IPS-15b (cell line): ENCODE measurements around the gene EPS15.
"Not testable (repeated sequence)": the region's sequence is repeated elsewhere in the genome, so short reads cannot be mapped to it uniquely, and the experiment has no call there.

ENCODE experiments used
- H3K27me3 ChIP-seq: one replicate; pipeline ENCODE4 v1.6.1; 2013; ENCODE audit warnings: low read length; ENCODE audit not compliant: control insufficient read depth, insufficient read depth
- H3K36me3 ChIP-seq: one replicate; pipeline ENCODE4 v1.6.1; 2013; ENCODE audit warnings: low read length; ENCODE audit not compliant: control insufficient read depth, insufficient read depth
- H3K4me1 ChIP-seq: one replicate; pipeline ENCODE4 v1.6.1; 2013; ENCODE audit warnings: mild to moderate bottlenecking, low read length; ENCODE audit not compliant: control insufficient read depth, insufficient read depth
- H3K4me3 ChIP-seq: one replicate; pipeline ENCODE4 v1.5.1; 2013; ENCODE audit warnings: low read depth, low read length
- H3K9ac ChIP-seq: one replicate; pipeline ENCODE4 v1.6.1; 2013; ENCODE audit warnings: low read depth, mild to moderate bottlenecking, low read length
- H3K9me3 ChIP-seq: one replicate; pipeline ENCODE4 v1.6.1; 2013; ENCODE audit warnings: mild to moderate bottlenecking, low read length; ENCODE audit not compliant: control insufficient read depth, insufficient read depth

Gene EPS15

GRCh38 chr1:51325011-51325385 lies 194.1 kb downstream of the EPS15 start:
- not testable (repeated sequence) for H3K27me3 ChIP-seq, H3K36me3 ChIP-seq, H3K9me3 ChIP-seq, H3K4me1 ChIP-seq, H3K4me3 ChIP-seq, H3K9ac ChIP-seq

DNA sequence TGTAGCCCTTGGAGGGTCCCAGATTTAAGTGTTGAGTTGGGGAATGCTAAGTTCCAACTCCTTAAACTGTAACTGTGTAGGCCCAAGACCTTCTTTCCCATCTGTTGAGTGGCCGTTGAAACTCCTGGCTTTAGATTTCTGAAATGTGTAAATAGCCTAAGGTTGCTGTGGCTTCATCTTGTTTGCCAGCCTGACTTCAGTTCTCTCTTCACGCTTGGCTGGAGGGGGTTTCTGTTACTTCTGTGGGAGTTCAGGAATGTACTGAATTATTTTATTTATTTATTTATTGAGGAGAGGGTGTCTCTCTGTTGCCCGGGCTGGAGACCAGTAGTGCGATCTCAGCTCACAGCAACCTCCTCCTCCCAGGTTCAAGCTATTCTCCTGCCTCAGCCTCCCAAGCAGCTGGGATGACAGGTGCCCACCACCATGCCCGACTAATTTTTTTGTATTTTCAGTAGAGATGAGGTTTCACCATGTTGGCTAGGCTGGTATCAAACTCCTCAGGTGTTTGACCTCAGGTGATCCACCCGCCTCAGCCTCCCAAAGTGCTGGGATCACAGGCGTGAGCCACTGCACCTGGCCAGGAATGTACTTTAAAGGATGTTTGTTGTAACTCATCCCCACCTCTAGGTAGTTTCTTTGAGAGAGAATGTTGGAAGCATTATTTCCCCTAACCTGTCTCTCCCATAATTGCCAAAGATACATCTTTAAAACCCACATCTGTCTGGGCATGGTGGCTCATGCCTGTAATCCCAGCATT lies 194.6 kb downstream of the EPS15 start:
- H3K9ac ChIP-seq, result no peak overlapping the region
- H3K27me3 ChIP-seq, result no peaks in the 10 kb centered on the region
- H3K36me3 ChIP-seq, result no peaks in the 10 kb centered on the region
- no peak overlapping the region for H3K4me3 ChIP-seq
- no peaks in the 10 kb centered on the region for H3K9me3 ChIP-seq
- H3K4me1 ChIP-seq, result peaks cover 2% of the 10 kb centered on the region

- H3K9ac ChIP-seq, result no peak overlapping the region
- H3K9me3 ChIP-seq, result no peaks in the 10 kb centered on the region
- H3K27me3 ChIP-seq, result no peaks in the 10 kb centered on the region
- H3K4me1 ChIP-seq, result peaks cover 2% of the 10 kb centered on the region
- no peaks in the 10 kb centered on the region for H3K36me3 ChIP-seq
- no peak overlapping the region for H3K4me3 ChIP-seq
Measured at GRCh38 chr1:51323778-51324177, 195.3 kb downstream of the EPS15 start.

- Histone ChIP-seq H3K27me3 (no peaks in the 10 kb centered on the region), H3K9ac (no peak overlapping the region), H3K9me3 (no peaks in the 10 kb centered on the region), H3K36me3 (no peaks in the 10 kb centered on the region), H3K4me3 (no peak overlapping the region), H3K4me1 (peaks cover 2% of the 10 kb centered on the region)
Measured at GRCh38 chr1:51322417-51323101, 196.5 kb downstream of the EPS15 start.

DNA sequence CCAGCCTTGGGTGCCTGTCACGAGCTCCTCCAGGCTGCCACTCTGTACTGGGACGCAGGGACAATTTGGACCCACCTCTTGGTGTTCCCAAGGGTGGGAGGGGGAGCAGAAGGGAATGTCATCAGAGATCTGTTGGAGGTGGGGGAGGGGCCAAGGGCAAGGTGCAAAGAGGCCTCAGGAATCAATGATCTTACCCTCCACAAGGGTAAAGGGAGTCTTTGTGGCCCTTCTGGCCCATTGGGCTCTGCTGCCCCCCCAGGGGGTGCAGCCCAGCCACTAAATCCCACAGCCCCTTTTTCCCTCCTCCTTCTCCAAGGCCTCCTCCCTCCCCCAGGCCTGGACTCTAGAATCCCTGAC lies 197.2 kb downstream of the EPS15 start:
- Histone ChIP-seq H3K9ac (no peak overlapping the region), H3K9me3 (no peaks in the 10 kb centered on the region), H3K4me3 (no peak overlapping the region), H3K36me3 (no peaks in the 10 kb centered on the region), H3K4me1 (peaks cover 2% of the 10 kb centered on the region), H3K27me3 (no peaks in the 10 kb centered on the region)

DNA sequence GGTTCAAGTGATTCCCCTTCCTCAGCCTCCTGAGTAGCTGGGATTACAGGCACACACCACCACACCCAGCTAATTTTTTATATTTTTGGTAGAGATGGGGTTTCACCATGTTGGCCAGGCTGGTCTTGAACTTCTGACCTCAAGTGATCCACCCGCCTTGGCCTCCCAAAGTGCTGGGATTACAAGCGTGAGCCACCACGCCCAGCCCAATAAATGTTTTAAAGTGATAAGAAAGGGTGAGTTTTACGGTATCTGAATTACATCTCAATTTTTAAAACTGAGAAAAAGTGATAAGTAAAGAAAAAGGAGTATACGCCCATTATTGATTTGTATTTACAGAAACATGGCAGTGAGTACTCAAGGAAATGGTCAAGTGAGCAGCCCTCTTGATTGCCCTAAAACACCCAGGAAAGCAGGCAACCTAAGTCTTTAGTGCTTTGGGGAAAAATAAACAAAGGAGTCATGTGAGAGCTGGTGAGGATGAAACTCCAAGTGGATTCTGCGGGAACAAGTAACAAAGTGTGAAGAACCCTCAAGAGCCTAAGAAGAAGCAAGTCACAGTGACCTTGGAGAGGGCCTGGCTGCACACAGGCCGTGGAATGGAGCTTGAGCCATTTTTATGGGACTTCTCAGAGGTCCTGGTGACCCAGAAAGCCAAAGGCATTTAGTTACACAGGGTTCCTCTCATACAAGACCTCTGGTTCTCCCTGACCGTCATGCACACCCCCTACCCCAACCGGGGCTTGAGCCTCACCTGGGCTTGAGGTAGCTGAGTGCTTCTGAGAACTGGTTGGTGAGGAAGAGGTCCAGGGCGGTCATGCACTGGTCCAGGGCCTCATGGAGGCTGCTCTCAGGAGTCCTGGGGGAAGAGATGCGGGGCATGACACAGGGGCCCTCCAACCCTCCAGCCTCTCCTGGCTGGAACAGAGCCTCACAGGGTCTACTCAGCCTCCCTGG lies 197.8 kb downstream of the EPS15 start:
- no peak overlapping the region for H3K9ac ChIP-seq
- no peak overlapping the region for H3K4me3 ChIP-seq
- no peaks in the 10 kb centered on the region for H3K36me3 ChIP-seq
- H3K9me3 ChIP-seq, result no peaks in the 10 kb centered on the region
- peaks cover 2% of the 10 kb centered on the region for H3K4me1 ChIP-seq
- no peaks in the 10 kb centered on the region for H3K27me3 ChIP-seq

- no peak overlapping the region for H3K4me3 ChIP-seq
- no peaks in the 10 kb centered on the region for H3K9me3 ChIP-seq
- peaks cover 2% of the 10 kb centered on the region for H3K4me1 ChIP-seq
- no peaks in the 10 kb centered on the region for H3K36me3 ChIP-seq
- no peak overlapping the region for H3K9ac ChIP-seq
- H3K27me3 ChIP-seq, result no peaks in the 10 kb centered on the region
Measured at GRCh38 chr1:51317798-51318197, 201.3 kb downstream of the EPS15 start.

GRCh38 chr1:51316846-51317120 lies 202.3 kb downstream of the EPS15 start:
- H3K9me3 ChIP-seq, result no peaks in the 10 kb centered on the region
- H3K9ac ChIP-seq, result no peak overlapping the region
- H3K4me1 ChIP-seq, result no peaks in the 10 kb centered on the region
- no peaks in the 10 kb centered on the region for H3K36me3 ChIP-seq
- H3K27me3 ChIP-seq, result no peaks in the 10 kb centered on the region
- H3K4me3 ChIP-seq, result no peak overlapping the region

GRCh38 chr1:51316113-51316845 lies 202.8 kb downstream of the EPS15 start:
- Histone ChIP-seq H3K27me3 (no peaks in the 10 kb centered on the region), H3K4me1 (no peaks in the 10 kb centered on the region), H3K36me3 (no peaks in the 10 kb centered on the region), H3K9me3 (no peaks in the 10 kb centered on the region), H3K4me3 (no peak overlapping the region), H3K9ac (no peak overlapping the region)

DNA sequence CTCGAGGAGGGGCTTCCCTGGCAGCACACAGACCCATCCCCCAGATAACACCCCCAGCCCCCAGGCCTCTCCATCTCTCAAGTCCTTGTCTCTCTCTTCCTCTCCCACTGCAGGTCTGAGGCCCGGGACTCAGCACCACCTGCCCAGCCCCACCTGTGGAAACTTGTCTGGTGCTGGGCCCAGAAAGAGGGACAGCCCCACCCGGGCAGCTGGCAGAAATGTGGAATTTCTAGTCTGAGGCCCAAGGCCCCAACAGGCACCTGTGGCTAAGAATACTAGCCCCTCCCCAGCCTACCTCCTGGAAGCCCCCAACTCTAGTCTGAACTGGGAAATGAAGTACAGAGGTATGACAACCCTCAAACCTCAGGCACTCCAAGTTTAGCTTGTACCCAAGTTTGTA lies 204.1 kb downstream of the EPS15 start:
- H3K9me3 ChIP-seq, result no peaks in the 10 kb centered on the region
- no peaks in the 10 kb centered on the region for H3K4me1 ChIP-seq
- no peaks in the 10 kb centered on the region for H3K27me3 ChIP-seq
- H3K36me3 ChIP-seq, result no peaks in the 10 kb centered on the region
- no peak overlapping the region for H3K4me3 ChIP-seq
- no peak overlapping the region for H3K9ac ChIP-seq

- no peak overlapping the region for H3K4me3 ChIP-seq
- no peak overlapping the region for H3K9ac ChIP-seq
- H3K36me3 ChIP-seq, result no peaks in the 10 kb centered on the region
- no peaks in the 10 kb centered on the region for H3K9me3 ChIP-seq
- H3K4me1 ChIP-seq, result no peaks in the 10 kb centered on the region
- H3K27me3 ChIP-seq, result no peaks in the 10 kb centered on the region
Measured at GRCh38 chr1:51313961-51314777, 204.9 kb downstream of the EPS15 start.
